HG03064 (cell line): ENCODE results near the gene ATP6V0D1.

Source experiments
- ATAC-seq: cut with Tn5 transposase; IDR thresholded peaks from one replicate; pipeline ENCODE4 v1.9.1; 2021; ENCODE audit warnings: low read depth; ENCODE audit not compliant: unreplicated experiment

ATP6V0D1 gene

DNA sequence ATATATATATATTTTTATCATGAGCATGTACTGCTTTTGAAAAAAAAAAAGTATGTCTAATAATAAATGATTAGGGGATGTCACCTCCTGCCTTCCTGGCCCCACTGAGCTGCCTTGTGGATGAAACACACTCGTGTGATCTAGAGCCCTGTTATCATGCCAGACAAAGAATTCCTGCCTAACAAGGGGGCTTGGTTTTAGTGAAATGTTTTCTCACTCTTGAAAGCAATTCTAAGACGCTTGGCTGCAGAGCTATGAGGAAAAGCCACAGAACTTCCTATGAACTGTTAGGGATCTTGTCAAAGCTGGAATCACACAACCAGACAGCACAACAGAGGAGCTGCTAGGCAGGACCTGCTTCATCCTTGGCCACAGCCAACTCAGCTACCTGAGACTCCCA, 68.7 kb downstream of the ATP6V0D1 start:
- ATAC-seq, result no peak

DNA sequence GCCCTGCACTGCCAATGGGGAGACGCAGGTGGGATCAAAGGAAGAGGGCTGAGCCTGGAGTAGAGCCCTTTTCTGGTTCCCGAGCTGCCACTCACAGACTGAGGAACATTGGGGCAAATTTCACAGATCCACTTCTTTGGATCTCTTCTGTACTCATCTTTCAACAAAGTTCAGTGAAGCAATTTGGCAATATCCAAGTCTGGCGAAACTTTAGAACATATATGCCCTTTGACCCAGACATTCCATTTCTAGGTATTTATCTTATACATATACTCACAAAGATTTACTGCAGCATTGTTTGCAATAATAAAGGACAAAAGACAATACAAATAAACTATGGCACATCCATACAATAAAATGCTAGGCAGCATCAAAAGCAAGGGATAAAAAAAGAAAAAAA, 69.6 kb downstream of the ATP6V0D1 start:
- no peak for ATAC-seq

DNA sequence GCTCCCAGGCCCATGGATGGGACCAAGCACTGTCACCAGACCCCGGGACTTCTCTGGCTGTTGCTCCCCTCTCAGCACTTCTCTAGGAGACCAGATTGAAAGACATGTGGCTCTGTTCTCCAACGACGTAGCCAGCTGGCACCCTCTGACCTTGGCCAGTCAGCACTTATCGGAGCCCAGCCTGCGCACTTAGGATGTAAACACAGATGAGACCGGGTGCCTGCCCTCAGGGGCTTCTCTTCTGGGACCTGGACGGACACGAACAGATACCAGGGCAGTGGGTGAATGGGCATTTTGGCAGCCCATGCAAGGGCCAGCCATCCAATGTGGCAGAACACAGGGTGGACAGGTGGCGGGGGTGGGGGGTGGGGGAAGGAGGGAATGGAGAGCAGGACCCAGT, 71.3 kb downstream of the ATP6V0D1 start:
- ATAC-seq, result no peak

DNA sequence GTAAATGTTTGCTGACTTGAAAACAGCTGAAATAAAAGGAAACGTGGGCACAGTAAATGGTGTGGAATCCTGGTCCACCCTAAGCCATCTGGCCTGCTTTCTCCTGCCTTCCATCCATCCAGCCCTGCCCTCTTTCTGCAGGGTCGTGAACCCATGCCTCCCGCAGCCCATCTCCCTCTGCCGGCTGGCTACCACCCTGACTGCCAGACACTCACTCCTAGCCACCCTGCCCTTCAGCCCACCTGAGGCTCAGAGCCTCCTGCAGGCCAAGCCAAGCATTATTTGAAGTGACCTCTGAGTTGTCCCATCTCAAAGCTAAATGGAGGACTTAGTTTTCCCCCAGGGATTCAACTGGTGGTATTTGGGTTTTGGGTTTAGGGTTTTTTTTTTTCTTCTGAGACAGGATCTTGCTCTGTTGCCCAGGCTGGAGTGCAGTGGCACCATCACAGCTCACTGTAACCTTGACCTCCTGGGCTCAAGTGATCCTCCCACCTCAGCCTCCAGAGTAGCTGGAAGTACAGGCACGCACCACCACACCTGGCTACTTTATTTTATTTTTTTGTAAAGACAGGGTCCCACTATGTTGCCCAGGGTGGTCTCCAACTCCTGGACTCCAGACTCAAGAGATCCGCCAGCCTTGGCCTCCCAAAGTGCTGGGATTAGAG, 73.0 kb downstream of the ATP6V0D1 start:
- ATAC-seq, result no peak

DNA sequence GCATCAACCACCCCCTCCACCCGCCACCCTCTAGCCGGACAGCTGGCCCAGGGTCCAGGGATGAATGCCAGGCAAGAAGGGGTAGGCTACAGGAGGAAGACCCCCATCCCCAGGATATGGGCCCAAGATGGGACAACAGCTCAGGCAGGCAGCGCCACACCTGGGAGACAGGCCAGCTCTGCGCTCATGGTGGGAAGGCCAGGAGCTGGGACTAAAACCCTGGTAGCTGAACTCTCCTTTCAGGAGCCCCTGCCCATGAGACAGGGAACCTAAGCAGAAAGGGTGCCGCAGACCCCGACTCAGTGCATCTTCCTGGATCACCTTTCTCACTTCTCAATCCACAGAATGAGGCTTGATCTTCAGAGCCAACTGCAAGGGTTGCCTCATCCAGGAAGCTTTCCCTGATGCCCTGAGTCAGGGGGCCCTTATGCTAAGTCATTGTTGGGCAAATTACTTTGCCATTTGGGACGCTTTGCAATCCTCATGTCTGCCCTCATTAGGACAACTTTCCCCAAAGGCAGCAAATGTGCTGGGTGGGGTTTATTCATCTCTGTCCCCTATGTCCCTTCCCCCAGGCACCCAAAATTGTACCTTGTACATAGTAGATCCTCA, 73.7 kb downstream of the ATP6V0D1 start:
- ATAC-seq, result no peak

DNA sequence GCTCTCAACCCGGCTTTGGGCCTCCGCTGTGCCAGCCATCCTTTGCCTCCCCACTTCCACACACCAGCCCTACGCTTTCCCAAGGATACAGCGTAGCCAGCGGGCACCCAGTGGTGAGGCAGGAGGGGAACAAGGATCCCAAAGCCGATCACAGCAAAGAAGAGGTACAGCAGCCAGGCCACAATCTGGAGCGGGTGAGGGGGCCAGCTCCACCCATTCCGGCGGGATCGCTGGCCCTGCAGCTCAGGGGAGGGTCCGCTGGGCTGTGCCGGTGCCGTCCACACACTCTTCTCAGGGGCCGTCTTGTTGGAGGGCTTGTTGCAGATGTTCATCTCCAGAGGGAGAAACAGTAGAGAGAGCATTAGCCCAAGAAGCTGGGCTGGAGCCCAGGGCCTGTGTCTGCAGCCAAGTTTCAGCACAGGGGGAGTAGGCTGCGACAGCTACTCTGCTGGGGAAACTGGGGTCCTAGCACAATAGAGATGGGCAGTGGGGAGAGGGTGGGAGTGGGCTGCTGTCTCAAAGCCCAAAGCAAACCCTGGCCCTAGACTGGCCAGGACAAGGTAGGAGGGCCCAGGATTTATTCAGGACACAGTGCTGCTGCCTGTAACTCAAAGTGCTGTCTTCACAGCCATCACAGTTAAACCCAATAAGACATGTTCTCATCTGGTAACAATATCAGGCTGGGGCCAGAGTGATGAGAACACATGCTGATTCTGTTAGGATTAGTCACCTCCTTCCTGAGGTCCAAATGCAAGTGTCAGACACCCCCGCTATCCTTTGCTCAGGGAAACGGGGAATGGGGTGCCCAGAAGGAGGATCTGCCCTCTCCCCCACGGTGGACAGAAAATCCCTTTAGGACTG, 74.6 kb downstream of the ATP6V0D1 start:
- no peak for ATAC-seq

DNA sequence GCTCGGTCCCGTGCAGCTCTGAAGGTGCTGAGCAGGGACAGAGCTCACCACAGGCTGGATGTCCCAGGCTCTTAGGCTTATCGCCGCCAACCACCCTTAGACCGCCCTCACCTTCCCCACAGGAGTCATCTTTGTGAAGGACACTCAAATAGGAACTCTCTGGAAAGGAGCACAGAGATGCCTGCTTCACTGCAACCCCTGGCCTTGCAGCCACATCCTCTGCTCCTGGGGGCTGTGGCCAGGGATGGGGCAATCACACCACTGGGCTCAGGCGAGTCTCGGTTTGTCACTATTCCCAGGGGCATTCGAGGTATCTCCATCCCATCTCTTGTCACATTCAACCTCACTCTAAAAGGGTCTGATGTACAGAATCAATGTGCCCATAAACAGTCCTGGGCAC, 75.6 kb downstream of the ATP6V0D1 start:
- no peak for ATAC-seq

DNA sequence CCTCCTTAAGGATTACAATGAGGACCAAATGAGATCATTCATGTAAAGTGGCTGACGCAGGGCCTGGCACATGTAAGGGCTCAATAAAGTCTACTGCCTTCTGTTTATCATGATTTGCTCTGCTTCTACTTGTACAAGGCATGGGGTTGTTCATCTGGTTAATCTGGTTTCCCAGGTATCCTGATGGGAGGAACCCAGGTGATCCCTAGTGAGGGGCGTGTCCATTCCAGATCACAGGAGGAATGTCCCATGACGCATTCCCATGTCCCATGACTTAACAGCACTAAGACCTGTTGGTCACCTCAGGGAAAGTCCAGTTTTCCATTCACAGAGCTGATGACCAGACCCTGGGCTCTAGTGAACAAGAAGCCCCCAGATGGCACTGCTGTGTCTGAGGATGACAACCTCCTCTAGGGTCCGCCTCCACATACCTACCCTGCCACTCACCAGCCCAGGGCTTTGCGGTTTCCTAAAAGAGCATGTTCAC, 76.2 kb downstream of the ATP6V0D1 start:
- no peak for ATAC-seq

DNA sequence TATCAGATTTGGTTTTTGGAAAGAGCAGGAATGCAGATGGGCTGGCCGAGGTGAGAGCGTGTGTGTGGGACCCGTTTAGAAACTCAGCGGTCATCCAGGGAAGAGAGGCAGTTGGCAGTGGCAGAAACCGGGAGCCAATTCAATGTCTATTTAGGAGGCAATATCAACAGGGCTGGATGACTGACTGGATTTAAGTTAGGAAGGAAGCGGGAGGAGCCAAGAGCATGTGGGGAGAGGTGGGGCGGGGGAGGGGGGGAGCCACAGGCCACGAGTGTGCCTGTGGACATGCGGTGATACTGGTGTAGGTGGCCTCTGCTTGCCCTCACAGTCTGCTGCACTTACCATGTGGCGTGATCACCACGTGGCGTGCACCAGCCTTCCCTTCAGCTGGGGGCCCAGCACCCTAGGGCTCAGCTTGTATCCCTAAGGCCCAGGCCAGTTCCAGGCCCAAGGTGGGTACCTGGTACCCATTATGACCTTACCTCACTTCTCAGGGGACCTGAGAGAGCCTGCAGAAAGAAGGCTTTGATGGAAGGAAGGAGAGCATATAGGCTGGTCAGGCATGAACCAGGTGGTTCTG, 76.9 kb downstream of the ATP6V0D1 start:
- ATAC-seq, result no peak

DNA sequence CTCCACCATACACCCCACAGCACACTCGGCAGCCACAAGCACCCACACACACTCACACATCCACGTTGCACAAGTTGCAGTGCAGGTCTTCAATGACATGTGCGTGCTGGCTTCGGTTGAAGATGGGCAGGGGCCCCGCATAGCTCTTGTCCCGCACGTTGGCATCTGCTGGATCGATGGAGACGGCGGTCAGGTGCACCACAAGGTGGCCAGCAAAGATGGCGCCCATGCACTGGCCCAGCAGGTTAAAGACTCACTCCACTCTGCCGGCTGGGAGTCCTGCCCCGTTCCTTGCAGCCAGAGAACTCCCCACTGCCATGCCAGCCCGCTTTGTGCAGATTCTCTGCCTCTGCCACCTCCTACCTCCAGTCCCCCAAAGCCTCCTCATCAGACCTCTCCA, 80.1 kb downstream of the ATP6V0D1 start:
- no peak for ATAC-seq

DNA sequence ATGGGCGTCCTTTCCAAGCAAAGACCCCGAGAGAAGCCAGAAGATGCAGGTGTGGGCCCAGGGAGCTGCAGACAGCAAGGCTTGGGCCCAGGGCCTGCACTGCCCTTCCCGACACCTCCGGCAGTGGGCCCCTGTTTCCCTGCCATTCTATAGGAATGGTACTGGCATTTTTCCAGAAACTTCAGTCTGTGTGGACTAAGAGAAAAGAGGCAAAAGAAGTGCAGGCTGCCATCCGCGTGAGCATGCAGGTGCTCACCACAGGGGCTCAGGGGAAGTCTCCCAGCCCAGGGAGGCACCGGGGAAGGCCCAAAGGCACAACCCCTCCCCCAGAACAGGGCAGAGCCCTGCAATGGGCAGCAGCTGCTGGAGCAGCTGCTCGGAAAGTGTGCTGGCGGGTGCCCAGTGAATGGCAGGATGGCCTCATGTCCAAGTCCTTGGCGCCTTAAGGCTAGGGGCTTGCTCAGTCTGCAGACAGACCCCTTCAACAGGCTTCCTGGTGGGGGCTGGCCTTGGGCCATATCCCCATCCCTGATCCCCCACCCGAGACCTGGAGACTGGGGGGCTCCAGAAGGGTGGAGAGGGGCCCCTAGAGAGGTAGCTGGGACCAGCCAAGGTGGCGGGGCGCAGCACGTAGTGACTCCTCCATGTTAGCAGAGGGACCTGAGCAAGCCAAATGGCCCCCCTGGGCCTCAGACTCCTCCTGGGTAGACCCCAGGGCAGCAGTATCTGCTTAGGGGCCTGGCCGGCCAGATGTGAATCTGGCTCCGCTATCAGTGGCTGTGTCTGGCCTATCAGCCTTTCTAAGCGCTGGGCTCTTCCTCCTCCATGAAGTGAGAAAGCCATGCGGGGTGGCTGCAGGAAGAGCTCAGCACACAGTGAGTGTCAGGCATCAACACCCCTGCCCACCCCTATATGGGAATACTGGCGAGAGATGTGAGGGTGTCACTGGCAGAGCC, 80.9 kb downstream of the ATP6V0D1 start:
- ATAC-seq, result no peak

DNA sequence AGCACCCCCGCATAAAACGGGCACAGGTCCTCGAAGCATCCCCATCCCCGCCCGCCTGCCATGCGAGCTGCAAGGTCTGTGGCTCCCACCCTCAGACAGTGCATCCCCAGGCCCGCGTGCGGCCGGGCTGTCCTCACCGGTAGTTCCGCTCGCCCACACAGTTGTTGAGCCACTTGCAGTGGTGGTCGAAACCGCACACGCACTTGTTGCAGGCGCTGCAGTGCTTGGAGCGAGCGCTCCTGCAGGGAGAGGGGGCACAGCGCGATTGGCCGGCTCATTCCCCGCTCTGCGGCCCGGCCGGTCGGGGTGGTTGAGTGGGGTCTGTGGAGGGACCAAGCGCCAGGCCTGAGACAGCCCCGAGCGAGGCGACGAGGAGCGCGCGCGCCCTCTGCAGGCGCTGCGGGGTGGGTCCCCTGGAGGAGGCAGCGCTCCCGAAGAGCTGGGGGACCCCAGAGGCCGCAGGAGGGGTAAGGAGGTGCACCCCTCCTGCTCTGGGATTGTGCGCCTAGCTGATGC, 81.7 kb downstream of the ATP6V0D1 start:
- no peak for ATAC-seq

DNA sequence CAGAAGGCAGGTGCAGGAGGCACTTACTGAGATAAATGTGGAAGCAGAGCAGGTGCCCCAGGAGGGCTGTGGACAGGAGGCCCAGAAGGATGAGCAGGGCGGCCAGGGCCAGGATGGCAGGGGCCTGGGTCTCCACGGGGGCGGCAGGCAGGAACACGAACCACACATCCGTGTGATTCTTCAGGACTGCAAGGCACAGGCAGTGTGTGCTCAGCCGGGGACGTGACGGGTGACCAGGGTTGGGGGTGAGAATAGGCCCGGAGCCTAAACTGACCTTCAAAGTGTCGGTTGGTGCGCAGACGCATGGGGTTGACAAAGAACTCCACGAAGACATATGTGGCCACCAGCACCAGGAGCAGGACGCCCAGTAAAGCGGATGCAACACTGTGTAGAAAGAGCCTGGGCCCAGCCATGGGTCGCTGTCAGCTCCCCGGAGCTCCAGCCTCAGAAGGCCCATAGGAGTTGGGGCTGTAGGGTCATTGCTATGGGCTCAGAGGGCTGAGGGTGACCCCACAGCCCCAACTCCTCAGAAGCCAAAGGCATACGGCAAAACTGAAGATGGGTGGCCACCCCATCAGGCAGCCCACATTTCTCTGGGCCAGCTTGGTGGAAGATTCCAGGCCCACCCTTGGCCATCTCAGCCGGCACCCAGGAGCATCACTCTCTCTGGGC, 82.3 kb downstream of the ATP6V0D1 start:
- ATAC-seq, result no peak

DNA sequence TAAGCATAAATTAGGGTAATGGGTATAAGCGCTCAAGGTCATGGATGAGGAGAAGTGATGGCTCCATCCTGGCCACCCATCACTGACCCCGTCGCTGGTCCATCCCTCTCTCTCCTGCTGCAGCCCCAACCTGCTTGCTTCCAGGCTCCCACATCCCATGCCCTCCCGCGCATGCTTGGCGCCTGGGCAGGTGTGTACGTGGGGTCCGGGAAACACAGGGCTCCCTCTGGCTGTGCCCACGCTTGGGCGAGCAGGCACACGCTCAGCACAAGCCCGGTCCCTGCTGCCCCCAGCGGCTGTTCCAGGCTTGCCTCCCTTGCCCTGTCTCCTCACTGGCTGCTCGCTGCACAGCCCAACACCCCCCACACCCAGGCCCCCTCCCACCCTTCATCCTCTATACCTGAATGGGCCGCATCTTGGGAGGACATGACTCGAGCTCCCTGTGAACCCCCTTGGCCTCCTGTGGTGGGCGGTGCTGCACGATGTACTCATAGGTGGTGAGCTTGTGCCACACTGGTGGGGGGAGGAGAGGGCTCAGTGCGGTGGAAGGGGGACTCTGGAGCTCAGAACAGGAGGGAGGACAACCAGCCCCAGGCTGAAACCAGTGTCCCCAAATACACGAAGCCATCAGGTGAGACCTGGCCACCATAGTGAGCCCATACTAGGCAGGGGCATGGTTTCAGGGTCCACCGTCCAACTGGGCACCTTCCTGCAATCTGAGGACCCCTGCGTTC, 83.0 kb downstream of the ATP6V0D1 start:
- ATAC-seq, result no peak

DNA sequence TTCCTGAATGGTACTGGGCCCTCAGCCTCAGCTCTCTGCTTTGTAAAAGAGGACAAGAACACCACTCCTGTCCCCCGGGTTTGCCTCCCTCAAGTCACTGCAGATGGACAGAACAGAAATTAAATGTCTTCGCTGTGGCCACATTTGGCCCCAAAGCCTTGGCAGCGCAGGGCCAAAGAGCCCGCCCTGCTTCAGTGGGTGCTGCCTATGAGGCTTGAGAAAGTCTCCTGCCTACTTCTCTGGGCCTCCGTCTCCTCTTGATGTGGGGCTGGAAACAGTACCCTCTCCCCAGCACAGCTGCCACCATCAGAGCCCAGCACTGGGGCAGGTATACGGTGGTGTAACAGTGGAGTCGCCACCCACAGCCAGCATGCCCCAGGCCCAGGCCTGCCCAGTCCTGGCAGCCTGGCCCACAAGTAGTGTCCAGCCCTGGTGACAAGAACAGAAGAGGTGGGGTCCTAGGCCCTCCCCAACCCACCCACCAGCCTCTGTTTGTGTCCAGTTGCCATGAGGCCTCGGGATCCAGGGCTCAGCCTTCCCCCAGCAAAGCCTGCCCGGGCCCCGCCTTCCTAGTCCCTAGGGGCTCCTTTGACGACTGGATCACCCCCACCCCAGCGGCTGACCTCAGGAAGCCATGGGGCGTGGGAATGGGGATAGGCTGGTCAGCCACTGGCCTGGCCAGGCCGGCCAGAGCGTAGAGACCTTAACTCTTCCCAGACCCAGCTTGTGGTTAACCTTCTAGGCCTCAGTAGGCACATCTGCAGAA, 83.7 kb downstream of the ATP6V0D1 start:
- no peak for ATAC-seq

DNA sequence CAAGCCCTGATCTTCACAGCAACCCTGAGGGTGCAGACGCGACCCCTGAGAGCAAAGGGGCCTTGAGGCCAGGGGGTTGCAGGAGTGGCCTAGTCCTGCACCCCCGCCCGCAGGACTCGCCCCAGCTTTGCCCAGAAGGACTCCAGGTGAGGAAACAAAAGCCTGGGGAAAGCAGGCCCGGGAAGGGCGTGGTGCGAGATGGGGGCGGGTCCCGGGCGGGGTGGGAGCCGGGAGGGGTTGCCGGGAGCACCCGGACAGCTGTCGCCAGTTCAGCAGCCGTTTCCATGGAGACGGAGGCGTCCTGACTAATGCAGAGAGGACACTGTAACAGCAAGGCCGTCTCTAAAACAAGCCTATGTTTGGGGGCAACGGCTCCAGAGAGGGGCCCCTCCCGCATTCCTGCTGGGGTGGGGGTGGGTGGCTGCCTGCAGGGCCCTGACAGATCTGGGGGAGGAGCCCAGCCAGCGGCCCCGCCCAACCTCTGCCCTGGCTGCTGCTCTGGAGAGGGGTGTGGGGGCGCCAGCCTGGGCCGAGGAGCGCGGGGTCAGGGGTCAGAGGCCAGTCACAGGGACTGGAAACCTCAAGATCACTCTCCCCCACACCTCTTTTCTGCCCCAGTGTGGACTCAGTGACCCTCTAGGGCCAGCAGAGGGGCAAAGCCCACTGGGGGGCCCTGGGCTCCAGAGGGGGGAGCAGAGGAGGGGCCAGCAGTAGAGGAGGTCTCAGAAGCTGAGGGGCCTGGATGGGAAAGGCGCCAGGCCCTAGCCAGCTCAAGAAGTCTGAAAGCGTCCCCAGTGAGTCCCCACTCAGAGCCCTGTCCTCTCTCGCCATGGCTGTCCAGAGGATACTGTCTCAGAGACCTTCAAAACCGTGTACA, 84.6 kb downstream of the ATP6V0D1 start:
- ATAC-seq, result no peak
